Right lobe of liver (tissue), 4 donors: ENCODE measurements around the gene HDAC4.

Experiments
- CTCF ChIP-seq, 4 donors: fragments of 200-600 bp in 3 of 4; fragments of 450-650 bp in 1 of 4; IDR thresholded peaks; one replicate each; pipeline versions ENCODE4 v1.5.1 to v1.8.0; 2016 to 2022; ENCODE audit warnings: antibody characterized with exemption in 4 of 4, mild to moderate bottlenecking in 2 of 4
- POLR2A ChIP-seq: fragments of 450-650 bp; IDR thresholded peaks from one replicate; pipeline ENCODE4 v1.6.1; 2017; ENCODE audit warnings: antibody characterized with exemption, mild to moderate bottlenecking
- donor health status: DM: no; HTN: no; CAD: no.
- donor health status: DM: no; HTN: no; CAD: no.
- donor health status: DM: no; HTN: yes; CAD: no.

DNA sequence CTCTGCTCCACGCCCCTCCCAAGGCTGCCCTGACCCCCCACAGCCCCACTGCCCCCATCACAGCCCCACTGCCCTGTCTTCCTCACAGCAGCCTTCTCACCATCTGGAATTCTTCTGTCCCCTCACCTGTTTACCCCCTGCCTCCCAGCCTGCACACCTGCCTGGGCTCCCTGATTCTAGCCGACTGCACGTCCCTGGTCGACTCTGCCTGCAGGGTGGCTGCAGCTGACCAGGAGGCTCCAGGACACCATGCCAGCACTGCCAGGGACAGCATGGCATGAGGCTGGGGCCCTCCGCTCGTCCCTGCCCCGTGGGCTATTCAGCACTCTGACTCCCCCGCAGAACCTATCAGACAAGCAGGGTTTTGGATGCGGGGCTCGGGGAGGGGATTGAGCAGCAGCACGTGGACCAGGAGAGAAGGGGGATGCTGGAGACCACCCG, 254.1 kb downstream of the HDAC4 start:
- no peak for TF ChIP-seq CTCF (IDR thresholded peaks at IDR 0.05)
- no peak for TF ChIP-seq POLR2A
